GM21423 (cell line): ENCODE results near the gene MYO9A.

ENCODE experiments used
- ATAC-seq: cut with Tn5 transposase; IDR thresholded peaks from one replicate; pipeline ENCODE4 v1.9.1; 2021; ENCODE audit warnings: mild to moderate bottlenecking, moderate library complexity; ENCODE audit not compliant: unreplicated experiment

MYO9A gene

DNA sequence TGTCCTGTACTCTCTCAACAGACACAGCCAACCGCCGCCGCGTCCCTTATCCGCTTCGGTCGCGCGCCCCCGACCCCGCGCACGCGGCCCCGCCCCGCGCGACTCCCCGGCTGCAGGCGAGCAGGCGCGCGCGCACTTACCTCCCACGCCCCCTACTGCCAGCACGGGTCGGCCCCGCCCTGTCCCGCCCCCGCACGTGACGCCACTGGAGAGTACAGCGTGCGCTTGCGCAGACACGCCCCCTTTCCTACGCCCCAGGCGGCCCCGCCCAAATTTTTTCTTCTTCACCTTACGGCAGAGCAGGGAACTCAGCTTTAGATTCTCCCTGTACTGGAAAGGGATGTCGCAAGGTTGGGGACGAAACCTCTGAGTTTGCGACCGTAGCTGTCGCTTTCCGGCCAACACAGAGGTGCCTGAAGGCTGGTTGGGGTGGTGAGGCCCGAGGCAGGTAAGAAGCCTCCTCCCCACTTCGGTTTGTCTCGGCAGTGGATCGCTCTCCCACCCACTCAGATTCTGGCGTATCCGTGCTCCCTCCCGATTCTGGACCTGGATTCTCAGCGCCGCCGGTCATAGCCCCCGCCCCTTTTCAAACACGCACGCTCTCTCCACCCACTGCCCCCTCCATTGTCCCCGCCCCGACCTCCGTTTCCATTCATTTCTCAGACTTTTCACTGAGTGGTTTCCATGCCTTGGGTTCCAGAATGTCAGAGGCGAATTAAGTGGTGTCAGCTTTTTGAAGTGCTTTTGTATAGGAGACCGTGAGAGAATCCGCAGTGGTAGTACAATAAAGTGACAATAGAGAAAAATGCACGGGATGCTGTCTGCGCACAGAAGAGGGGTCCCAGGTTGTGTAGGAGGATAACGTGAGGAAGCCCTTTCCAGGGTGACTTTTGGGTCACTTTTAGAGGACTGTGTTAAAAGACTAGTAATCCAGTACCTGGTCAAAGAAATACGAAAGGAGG is at the start of gene MYO9A, which contains the start of gene SENP8:
Gene MYO9A (minus strand): TSS at position 134 of the 962 bp plus-strand sequence. CDS start 71,587 bp downstream, outside the sequence.
Gene SENP8 (plus strand): TSS at position 387 of the 962 bp plus-strand sequence. CDS start 21,221 bp downstream, outside the sequence.
- ATAC-seq, result peak; percentile 66

DNA sequence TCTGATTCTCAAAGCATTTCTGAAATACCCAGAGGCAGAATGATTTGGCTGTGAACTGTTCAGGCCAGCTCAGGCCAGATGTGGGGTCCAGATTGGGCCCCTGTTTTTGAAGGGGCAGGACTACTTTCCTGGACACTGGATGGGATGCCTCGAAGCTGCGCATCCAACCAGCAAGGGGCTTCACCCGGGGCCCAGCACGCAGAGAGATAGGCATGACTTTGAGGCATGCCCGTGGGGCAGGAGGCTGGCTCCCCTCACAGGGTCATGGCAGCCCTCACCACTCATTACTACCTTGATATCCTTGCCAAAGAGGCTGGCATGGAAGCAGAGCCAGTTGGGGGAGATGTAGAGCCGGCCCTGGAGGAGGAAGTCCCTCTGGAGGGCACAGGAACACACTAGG is 49.5 kb upstream of the MYO9A start:
- ATAC-seq, result no peak

- no peak for ATAC-seq
Measured at GRCh38 chr15:72166716-72167417, 48.9 kb upstream of the MYO9A start.

DNA sequence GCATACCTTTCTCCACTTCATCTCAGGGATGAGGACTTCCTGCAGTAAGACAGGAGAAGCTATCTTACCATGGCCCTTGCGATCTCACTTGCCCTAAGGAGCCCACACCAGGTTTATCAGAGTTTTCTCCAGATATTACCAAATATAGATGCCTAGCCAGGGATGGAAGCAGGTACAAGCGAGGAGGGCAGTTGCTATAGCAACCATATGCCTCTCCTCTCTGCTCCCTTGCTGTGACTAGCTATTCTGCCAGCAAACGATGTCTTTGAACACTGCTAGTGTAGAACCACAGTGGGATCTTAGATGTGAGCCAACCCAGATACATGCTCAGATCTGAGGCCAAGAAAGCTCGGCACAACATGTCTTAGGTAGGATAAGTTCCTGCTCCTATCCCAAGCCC is 45.8 kb upstream of the MYO9A start:
- no peak for ATAC-seq

- no peak for ATAC-seq
Measured at GRCh38 chr15:72162569-72162968, 44.6 kb upstream of the MYO9A start.

GRCh38 chr15:72161361-72162132 is 43.6 kb upstream of the MYO9A start:
- ATAC-seq, result no peak

DNA sequence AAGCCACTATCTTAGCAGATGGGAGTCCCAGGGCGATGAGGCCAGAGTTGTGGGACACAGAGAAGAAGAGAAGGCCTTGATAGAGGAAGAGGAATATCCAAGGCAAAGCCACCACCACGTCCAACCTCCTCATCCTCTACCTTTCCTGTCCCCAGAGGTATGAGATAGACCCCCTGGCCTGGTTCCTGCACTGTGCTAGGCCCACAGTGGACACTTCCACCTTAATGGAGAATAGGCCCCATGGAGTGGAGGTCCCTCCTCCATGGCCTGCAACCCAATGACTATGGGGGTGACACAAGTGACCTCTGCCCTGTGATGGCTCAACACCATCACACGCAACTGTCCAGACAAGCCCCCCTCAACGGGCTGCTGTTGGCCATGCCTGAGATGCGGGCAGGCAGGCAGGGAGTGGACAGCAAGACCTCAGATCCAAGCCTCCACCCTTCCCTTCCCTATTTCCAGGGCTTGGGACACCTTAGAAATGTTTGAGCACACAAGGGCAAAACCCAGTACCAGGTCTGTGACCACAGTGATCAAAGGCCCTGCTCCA is 42.8 kb upstream of the MYO9A start:
- no peak for ATAC-seq

GRCh38 chr15:72156928-72157327 is 39.0 kb upstream of the MYO9A start:
- no peak for ATAC-seq

GRCh38 chr15:72155635-72156616 is 38.0 kb upstream of the MYO9A start:
- no peak for ATAC-seq

DNA sequence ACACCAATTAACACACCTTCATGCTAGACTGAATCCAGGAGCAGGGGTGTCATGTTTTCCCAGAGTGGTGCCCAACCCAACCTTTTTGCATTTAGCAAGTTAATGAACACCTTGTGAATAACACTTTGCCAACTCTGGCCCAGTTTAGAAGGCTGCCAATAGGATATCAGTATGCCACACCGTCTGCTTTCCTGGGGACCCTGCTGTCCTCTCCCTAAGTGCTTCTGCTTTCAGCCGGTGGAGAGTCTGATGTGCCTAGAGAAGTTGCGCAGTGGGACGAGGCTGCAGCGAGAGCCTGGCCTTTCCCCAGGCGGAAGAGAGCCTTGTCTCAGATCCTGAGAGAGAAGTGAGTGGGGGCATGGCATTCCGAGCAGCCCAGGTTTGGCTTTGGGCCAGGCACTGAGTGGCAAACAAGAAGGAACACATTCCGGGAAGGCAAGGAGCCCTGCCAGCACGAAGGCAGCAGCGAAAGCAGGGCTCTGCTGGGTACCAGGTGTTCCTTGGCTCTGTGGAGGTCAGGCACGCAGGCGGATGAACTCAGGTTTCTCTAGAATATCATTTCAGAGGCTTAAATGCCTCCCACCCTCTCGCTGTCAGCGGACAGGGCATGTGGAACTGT is 37.2 kb upstream of the MYO9A start:
- ATAC-seq, result no peak

- ATAC-seq, result no peak
Measured at GRCh38 chr15:72154316-72154715, 36.4 kb upstream of the MYO9A start.

GRCh38 chr15:72153269-72154000 is 35.5 kb upstream of the MYO9A start:
- ATAC-seq, result no peak

DNA sequence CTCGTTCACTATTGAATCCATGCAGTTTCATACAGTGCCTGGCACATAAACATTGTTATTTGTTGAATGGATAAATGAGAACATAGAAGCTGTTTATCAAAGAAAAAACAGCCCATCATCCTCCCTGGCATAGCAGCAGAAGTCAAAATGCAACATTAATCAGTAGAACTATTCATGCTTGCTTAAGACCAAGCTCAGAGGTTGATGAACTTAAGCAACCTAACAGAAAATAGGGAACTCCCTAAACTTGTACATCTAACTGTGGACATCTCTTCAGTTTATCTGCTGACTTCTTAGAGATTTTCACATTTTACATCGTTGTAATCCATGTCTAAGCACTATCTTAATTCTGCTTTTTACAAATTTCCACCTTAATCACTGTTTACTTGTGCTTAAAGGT is 29.5 kb upstream of the MYO9A start:
- no peak for ATAC-seq

DNA sequence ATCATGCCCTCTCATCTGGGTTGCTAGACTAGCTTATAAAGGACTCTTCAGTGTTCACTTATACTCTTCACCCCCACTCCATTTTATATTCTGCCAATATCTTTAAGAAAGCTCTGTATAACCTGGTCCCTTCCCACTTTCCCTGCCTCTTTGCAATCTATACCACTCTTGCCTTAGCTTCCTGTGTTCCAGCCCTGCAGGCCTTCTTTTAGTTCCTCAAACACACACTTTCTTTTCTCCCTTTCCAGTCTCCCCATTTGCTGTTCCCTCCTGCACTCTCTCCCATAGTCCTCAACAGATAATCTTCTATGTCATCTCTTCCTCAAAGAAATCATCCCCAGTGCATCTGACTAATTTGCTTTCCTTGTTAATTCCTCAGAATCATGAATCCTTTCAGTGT is 29.0 kb upstream of the MYO9A start:
- no peak for ATAC-seq

- no peak for ATAC-seq
Measured at GRCh38 chr15:72146221-72146620, 28.3 kb upstream of the MYO9A start.

GRCh38 chr15:72141171-72142084 is 23.5 kb upstream of the MYO9A start:
- ATAC-seq, result peak; percentile 100

- ATAC-seq, result no peak
Measured at GRCh38 chr15:72140088-72140487, 22.1 kb upstream of the MYO9A start.
